ENCODE measurements around the gene NOL12. TPM values are rescaled to one million over a fixed set of nuclear protein-coding genes. Genes with fewer than 3 reads are reported as not detected.

The NOL12 gene
- total and polyA plus RNA-seq, 10 donors = 24.0 to 55.3 (median 30.7) TPM

- H3K27ac ChIP-seq = no peak overlapping the region
- no peak for DNase-seq
- no peak for TF ChIP-seq POLR2AphosphoS5 (IDR thresholded peaks at IDR 0.05)
- no peak for TF ChIP-seq CTCF (IDR thresholded peaks at IDR 0.05 in 8 of 11, conservative IDR thresholded peaks at IDR 0.05 in 3 of 11)
- TF ChIP-seq POLR2A (IDR thresholded peaks at IDR 0.05) = no peak
- H3K4me3 ChIP-seq = no peak overlapping the region
- H3K36me3 ChIP-seq = peaks cover 0 to 20% (median 0%) of the 10 kb centered on the region in 6 donors
- peaks cover 0 to 16% (median 10%) of the 10 kb centered on the region in 6 donors for H3K4me1 ChIP-seq
- no peaks in the 10 kb centered on the region for H3K9me3 ChIP-seq
- WGBS, 5 donors = 88 to 91% (median 90%) methylated on average over 10 of the region's 10 CpGs
- intact Hi-C loops (cut with DNase I; ENCODE audit: low total_unique reads) = no loop called here
- no peaks in the 10 kb centered on the region for H3K27me3 ChIP-seq (replicated peaks in 1 of 7)
Measured at GRCh38 chr22:37711490-37711889, 25.3 kb downstream of the NOL12 start.

DNA sequence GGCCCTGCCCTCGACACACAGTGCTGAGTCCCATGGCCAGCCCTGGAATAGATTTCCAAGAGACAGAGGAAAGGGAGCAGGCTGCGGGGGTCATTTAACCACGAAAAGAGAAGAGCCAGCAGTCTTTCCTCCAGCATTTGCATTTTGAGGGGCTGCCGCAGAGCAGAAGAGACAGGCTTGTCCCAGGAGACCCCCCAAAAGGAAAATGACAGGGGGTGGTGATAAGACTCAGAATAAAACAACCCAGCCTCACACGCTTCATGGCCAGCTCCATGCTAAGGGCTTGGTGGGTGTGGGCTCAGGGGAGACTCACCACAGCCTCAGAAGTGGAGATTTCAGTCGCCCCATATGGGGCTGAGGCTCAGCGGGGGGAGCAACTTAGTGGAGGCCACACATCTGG is 27.6 kb downstream of the NOL12 start:
- Histone ChIP-seq H3K4me1 (peaks cover 0 to 9% (median 4%) of the 10 kb centered on the region in 6 donors), H3K27me3 (replicated peaks in 1 of 7) (no peaks in the 10 kb centered on the region), H3K27ac (no peak overlapping the region), H3K36me3 (peaks cover 0 to 33% (median 0%) of the 10 kb centered on the region in 6 donors), H3K4me3 (no peak overlapping the region), H3K9me3 (no peaks in the 10 kb centered on the region)
- 65 to 81% (median 77%) methylated on average over 7 of the region's 7 CpGs for WGBS, 5 donors
- TF ChIP-seq CTCF (IDR thresholded peaks at IDR 0.05 in 8 of 11, conservative IDR thresholded peaks at IDR 0.05 in 3 of 11) (no peak), POLR2A (IDR thresholded peaks at IDR 0.05) (no peak), POLR2AphosphoS5 (IDR thresholded peaks at IDR 0.05) (no peak)
- DNase-seq = no peak
- intact Hi-C loops (cut with DNase I; ENCODE audit: low total_unique reads) = no loop called here

- no peak for DNase-seq
- Histone ChIP-seq H3K4me1 (peaks cover 0 to under 1% (median 0%) of the 10 kb centered on the region in 6 donors), H3K27me3 (replicated peaks in 1 of 7) (no peaks in the 10 kb centered on the region), H3K27ac (no peak overlapping the region), H3K36me3 (peaks cover 0 to 33% (median 0%) of the 10 kb centered on the region in 6 donors), H3K9me3 (no peaks in the 10 kb centered on the region), H3K4me3 (no peak overlapping the region)
- TF ChIP-seq CTCF (IDR thresholded peaks at IDR 0.05 in 8 of 11, conservative IDR thresholded peaks at IDR 0.05 in 3 of 11) = no peak
- no peak for TF ChIP-seq POLR2AphosphoS5 (IDR thresholded peaks at IDR 0.05)
- TF ChIP-seq POLR2A (IDR thresholded peaks at IDR 0.05) = no peak
- intact Hi-C loops (cut with DNase I; ENCODE audit: low total_unique reads) = no loop called here
- WGBS, 5 donors = 86 to 89% (median 89%) methylated on average over 2 of the region's 2 CpGs
Measured at GRCh38 chr22:37714634-37715033, 28.5 kb downstream of the NOL12 start.

- H3K4me3 ChIP-seq = no peak overlapping the region
- intact Hi-C loops (cut with DNase I; ENCODE audit: low total_unique reads) = no loop called here
- H3K36me3 ChIP-seq = peaks cover 0 to 33% (median 0%) of the 10 kb centered on the region in 6 donors
- H3K27ac ChIP-seq = no peak overlapping the region
- no peaks in the 10 kb centered on the region for H3K27me3 ChIP-seq (replicated peaks in 1 of 7)
- no peak for TF ChIP-seq CTCF (IDR thresholded peaks at IDR 0.05 in 8 of 11, conservative IDR thresholded peaks at IDR 0.05 in 3 of 11)
- TF ChIP-seq POLR2A (IDR thresholded peaks at IDR 0.05) = no peak
- no peak for TF ChIP-seq POLR2AphosphoS5 (IDR thresholded peaks at IDR 0.05)
- no peaks in the 10 kb centered on the region for H3K9me3 ChIP-seq
- 93 to 98% (median 97%) methylated on average over 7 of the region's 7 CpGs for WGBS, 5 donors
- no peaks in the 10 kb centered on the region for H3K4me1 ChIP-seq
- DNase-seq = no peak
Measured at GRCh38 chr22:37715760-37716159, 29.6 kb downstream of the NOL12 start.

Data from spleen (tissue), 11 donors.